Gastroesophageal sphincter (tissue), 4 donors: Measurements from ENCODE around the gene AMPD1. TPM values are rescaled to one million over a fixed set of nuclear protein-coding genes. Genes with fewer than 3 reads are reported as not detected.

Source experiments
- ATAC-seq: fragments of 150-250 bp; one replicate; pipeline ENCODE4 v1.9.1; 2016; ENCODE audit warnings: mild to moderate bottlenecking, moderate library complexity
- H3K27ac ChIP-seq, 4 donors: fragments of 200-600 bp; sonication (generic) in 3 of 4; 1 replicate in 3 of 4; 2 replicates in 1 of 4; pipeline ENCODE4 v1.5.1; 2016 to 2019
- H3K27me3 ChIP-seq: fragments of 200-600 bp; sonication (generic); one replicate; pipeline ENCODE4 v1.5.1; 2019
- H3K36me3 ChIP-seq, 2 donors: fragments of 200-600 bp; sonication (generic); one replicate each; pipeline ENCODE4 v1.5.1; 2019; ENCODE audit warnings: control low read depth in 1 of 2
- H3K4me1 ChIP-seq, 3 donors: fragments of 200-600 bp; sonication (generic); 1 replicate in 2 of 3; 2 replicates in 1 of 3; pipeline ENCODE4 v1.5.1; 2016 to 2019; ENCODE audit warnings: control low read depth in 2 of 3
- H3K4me3 ChIP-seq, 2 donors: fragments of 200-600 bp; sonication (generic); one replicate each; pipeline ENCODE4 v1.5.1; 2019; ENCODE audit warnings: mild to moderate bottlenecking in 1 of 2, moderate library complexity in 1 of 2
- H3K9me3 ChIP-seq, 3 donors: fragments of 200-600 bp; sonication (generic); one replicate each; pipeline ENCODE4 v1.5.1; 2017 to 2019; ENCODE audit warnings: control low read depth in 2 of 3
- EP300 ChIP-seq: sonication (generic); formaldehyde crosslinking; IDR thresholded peaks from one replicate; pipeline ENCODE4 v1.6.1; 2017; ENCODE audit warnings: antibody characterized with exemption, mild to moderate bottlenecking
- POLR2A ChIP-seq, 2 donors: fragments of 450-650 bp; IDR thresholded peaks; one replicate each; pipeline ENCODE4 v1.6.1; 2017; ENCODE audit warnings: antibody characterized with exemption in 2 of 2, mild to moderate bottlenecking in 2 of 2, moderate library complexity in 1 of 2
- POLR2AphosphoS5 ChIP-seq: sonication (generic); formaldehyde crosslinking; IDR thresholded peaks from one replicate; pipeline ENCODE4 v1.6.1; 2017; ENCODE audit warnings: antibody characterized with exemption
- WGBS, 2 donors: methylation state at CpG; one replicate each; pipeline ENCODE4 v1.1.5; 2018; ENCODE audit warnings: low coverage in 1 of 2; 5-methylcytosine and 5-hydroxymethylcytosine counted together
- total RNA-seq, 4 donors: library from RNA; depleted of rRNA; stranded (reverse); fragments of >200 nt; gene quantifications; one replicate each; pipeline ENCODE4 v1.1.0, GENCODE V29; 2016
- TF ChIP-seq, protein P1 (sequence below), 4 experiments: fragments of 200-600 bp in 2 of 4; fragments of 450-650 bp in 2 of 4; sonication (generic) in 1 of 4; IDR thresholded peaks; one replicate each; pipeline ENCODE4 v1.5.1; 2017 to 2019; ENCODE audit warnings: antibody characterized with exemption in 4 of 4, mild to moderate bottlenecking in 2 of 4, moderate library complexity in 2 of 4

Gene AMPD1
- total RNA-seq, 4 donors from 2014 or later = not detected

- Histone ChIP-seq H3K4me1 (no peaks in the 10 kb centered on the region), H3K9me3 (no peaks in the 10 kb centered on the region), H3K27me3 (peaks cover 15% of the 10 kb centered on the region), H3K36me3 (no peaks in the 10 kb centered on the region), H3K27ac (no peak overlapping the region), H3K4me3 (no peak overlapping the region)
- no peak for ATAC-seq
- TF ChIP-seq, protein P1, sequence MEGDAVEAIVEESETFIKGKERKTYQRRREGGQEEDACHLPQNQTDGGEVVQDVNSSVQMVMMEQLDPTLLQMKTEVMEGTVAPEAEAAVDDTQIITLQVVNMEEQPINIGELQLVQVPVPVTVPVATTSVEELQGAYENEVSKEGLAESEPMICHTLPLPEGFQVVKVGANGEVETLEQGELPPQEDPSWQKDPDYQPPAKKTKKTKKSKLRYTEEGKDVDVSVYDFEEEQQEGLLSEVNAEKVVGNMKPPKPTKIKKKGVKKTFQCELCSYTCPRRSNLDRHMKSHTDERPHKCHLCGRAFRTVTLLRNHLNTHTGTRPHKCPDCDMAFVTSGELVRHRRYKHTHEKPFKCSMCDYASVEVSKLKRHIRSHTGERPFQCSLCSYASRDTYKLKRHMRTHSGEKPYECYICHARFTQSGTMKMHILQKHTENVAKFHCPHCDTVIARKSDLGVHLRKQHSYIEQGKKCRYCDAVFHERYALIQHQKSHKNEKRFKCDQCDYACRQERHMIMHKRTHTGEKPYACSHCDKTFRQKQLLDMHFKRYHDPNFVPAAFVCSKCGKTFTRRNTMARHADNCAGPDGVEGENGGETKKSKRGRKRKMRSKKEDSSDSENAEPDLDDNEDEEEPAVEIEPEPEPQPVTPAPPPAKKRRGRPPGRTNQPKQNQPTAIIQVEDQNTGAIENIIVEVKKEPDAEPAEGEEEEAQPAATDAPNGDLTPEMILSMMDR (IDR thresholded peaks at IDR 0.05) = no peak
- TF ChIP-seq POLR2AphosphoS5 (no peak), EP300 (no peak), POLR2A (IDR thresholded peaks at IDR 0.05) (no peak)
Measured at GRCh38 chr1:114696810-114697209, 1.5 kb upstream of the AMPD1 start.

GRCh38 chr1:114694540-114695310 is 621 bp downstream of the AMPD1 start:
- no peak overlapping the region for H3K4me3 ChIP-seq
- H3K36me3 ChIP-seq = no peaks in the 10 kb centered on the region
- TF ChIP-seq POLR2A (IDR thresholded peaks at IDR 0.05) (no peak), POLR2AphosphoS5 (no peak), EP300 (no peak)
- TF ChIP-seq, protein P1 (IDR thresholded peaks at IDR 0.05) = no peak
- ATAC-seq = no peak
- H3K9me3 ChIP-seq = no peaks in the 10 kb centered on the region
- no peak overlapping the region for H3K27ac ChIP-seq
- H3K4me1 ChIP-seq = no peaks in the 10 kb centered on the region
- WGBS, 2 donors = 67 to 76% methylated on average over 9 of the region's 9 CpGs
- peaks cover 16% of the 10 kb centered on the region for H3K27me3 ChIP-seq

DNA sequence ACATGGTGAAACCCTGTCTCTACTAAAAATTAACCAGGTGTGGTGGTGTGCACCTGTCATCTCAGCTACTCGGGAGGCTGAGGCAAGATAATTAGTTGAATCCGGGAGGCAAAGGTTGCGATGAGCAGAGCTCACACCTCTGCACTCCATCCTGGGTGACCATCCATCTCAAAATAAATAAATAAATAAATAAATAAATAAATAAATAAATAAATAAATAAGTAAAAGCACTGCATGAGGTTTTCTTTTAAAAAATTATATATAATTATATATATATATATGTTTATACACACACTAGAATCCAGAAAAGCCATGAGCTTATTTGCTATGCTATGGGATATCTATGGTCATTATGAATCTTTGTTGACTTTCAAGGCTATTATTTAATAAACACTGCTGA is 2.4 kb downstream of the AMPD1 start:
- Histone ChIP-seq H3K27me3 (peaks cover 31% of the 10 kb centered on the region), H3K4me3 (no peak overlapping the region), H3K9me3 (no peaks in the 10 kb centered on the region), H3K4me1 (no peaks in the 10 kb centered on the region), H3K36me3 (no peaks in the 10 kb centered on the region), H3K27ac (no peak overlapping the region)
- TF ChIP-seq POLR2AphosphoS5 (no peak), EP300 (no peak), POLR2A (IDR thresholded peaks at IDR 0.05) (no peak)
- TF ChIP-seq, protein P1 (IDR thresholded peaks at IDR 0.05) = no peak
- 93 to 100% methylated on average over 3 of the region's 3 CpGs for WGBS, 2 donors
- no peak for ATAC-seq

DNA sequence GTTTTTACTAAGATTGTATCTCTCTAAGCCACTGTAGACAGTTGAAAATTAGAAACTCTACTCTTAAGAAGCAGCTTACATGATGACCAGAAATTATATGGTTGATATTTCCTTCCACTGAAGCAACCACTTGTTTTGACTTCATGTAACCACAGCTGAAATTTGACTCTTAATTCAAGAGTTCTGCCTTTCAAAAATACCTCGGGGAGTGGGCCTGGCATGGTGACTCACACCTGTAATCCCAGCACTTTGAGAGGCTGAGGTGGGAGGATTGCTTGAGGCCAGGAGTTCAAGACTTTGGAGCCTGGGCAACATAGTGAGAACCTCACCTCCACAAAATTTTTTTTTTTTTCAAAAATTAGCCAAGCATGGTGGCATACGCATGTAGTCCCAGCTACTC is 4.3 kb downstream of the AMPD1 start:
- no peak overlapping the region for H3K27ac ChIP-seq
- 100% methylated on average over 1 of the region's 2 CpGs; no CpG with 5 or more reads in 1 of the 2 donors for WGBS, 2 donors
- ATAC-seq = no peak
- TF ChIP-seq POLR2A (IDR thresholded peaks at IDR 0.05) = no peak
- TF ChIP-seq, protein P1 (IDR thresholded peaks at IDR 0.05) = no peak
- no peak for TF ChIP-seq POLR2AphosphoS5
- no peak for TF ChIP-seq EP300
- no peaks in the 10 kb centered on the region for H3K36me3 ChIP-seq
- no peaks in the 10 kb centered on the region for H3K4me1 ChIP-seq
- H3K4me3 ChIP-seq = no peak overlapping the region
- H3K9me3 ChIP-seq = no peaks in the 10 kb centered on the region
- peaks cover 43% of the 10 kb centered on the region for H3K27me3 ChIP-seq

GRCh38 chr1:114690148-114690547 is 5.2 kb downstream of the AMPD1 start:
- peaks cover 43% of the 10 kb centered on the region for H3K27me3 ChIP-seq
- H3K9me3 ChIP-seq = no peaks in the 10 kb centered on the region
- TF ChIP-seq, protein P1 (IDR thresholded peaks at IDR 0.05) = no peak
- no peak for TF ChIP-seq POLR2A (IDR thresholded peaks at IDR 0.05)
- no peak for TF ChIP-seq EP300
- TF ChIP-seq POLR2AphosphoS5 = no peak
- H3K27ac ChIP-seq = no peak overlapping the region
- no peaks in the 10 kb centered on the region for H3K36me3 ChIP-seq
- 58 to 75% methylated on average over 1 of the region's 1 CpG for WGBS, 2 donors
- no peaks in the 10 kb centered on the region for H3K4me1 ChIP-seq
- ATAC-seq = no peak
- no peak overlapping the region for H3K4me3 ChIP-seq
